ENCODE results near the gene ARHGAP15.
A peak's percentile ranks its signal among the peaks of the same experiment; 100 is the strongest.
"Not testable (repeated sequence)": the region's sequence is repeated elsewhere in the genome, so short reads cannot be mapped to it uniquely, and the experiment has no call there.

ARHGAP15 gene

GRCh38 chr2:143532061-143532460 is 402.8 kb downstream of the ARHGAP15 start:
- DNase-seq (ENCODE audit: insufficient read length, low spot score) (no peak), FAIRE-seq (no peak)
- no peak for TF ChIP-seq CTCF (IDR thresholded peaks at IDR 0.05; ENCODE audit: insufficient read depth, missing control alignments)

GRCh38 chr2:143533846-143534245 is 404.6 kb downstream of the ARHGAP15 start:
- DNase-seq (ENCODE audit: insufficient read length, low spot score) (no peak), FAIRE-seq (peak; percentile 92)
- no peak for TF ChIP-seq CTCF (IDR thresholded peaks at IDR 0.05; ENCODE audit: insufficient read depth, missing control alignments)

- FAIRE-seq: no peak
- no peak for TF ChIP-seq CTCF (IDR thresholded peaks at IDR 0.05; ENCODE audit: insufficient read depth, missing control alignments)
- DNase-seq (ENCODE audit: insufficient read length, low spot score): no peak
Observed at GRCh38 chr2:143535802-143536201, 406.6 kb downstream of the ARHGAP15 start.

GRCh38 chr2:143541899-143542298 is 412.7 kb downstream of the ARHGAP15 start:
- not testable (repeated sequence) for FAIRE-seq; DNase-seq (ENCODE audit: insufficient read length, low spot score)

- FAIRE-seq: no peak
- no peak for TF ChIP-seq CTCF (IDR thresholded peaks at IDR 0.05; ENCODE audit: insufficient read depth, missing control alignments)
- DNase-seq (ENCODE audit: insufficient read length, low spot score): no peak
Observed at GRCh38 chr2:143545059-143545948, 416.1 kb downstream of the ARHGAP15 start.

GRCh38 chr2:143545949-143546255 is 416.7 kb downstream of the ARHGAP15 start:
- DNase-seq (ENCODE audit: insufficient read length, low spot score) (no peak), FAIRE-seq (no peak)
- no peak for TF ChIP-seq CTCF (IDR thresholded peaks at IDR 0.05; ENCODE audit: insufficient read depth, missing control alignments)

GRCh38 chr2:143548032-143548431 is 418.8 kb downstream of the ARHGAP15 start:
- no peak for TF ChIP-seq CTCF (IDR thresholded peaks at IDR 0.05; ENCODE audit: insufficient read depth, missing control alignments)
- no peak for DNase-seq (ENCODE audit: insufficient read length, low spot score)
- FAIRE-seq: no peak
